ENCODE measurements around the gene MUC20.
"Not testable (repeated sequence)": the region's sequence is repeated elsewhere in the genome, so short reads cannot be mapped to it uniquely, and the experiment has no call there.

The MUC20 gene

DNA sequence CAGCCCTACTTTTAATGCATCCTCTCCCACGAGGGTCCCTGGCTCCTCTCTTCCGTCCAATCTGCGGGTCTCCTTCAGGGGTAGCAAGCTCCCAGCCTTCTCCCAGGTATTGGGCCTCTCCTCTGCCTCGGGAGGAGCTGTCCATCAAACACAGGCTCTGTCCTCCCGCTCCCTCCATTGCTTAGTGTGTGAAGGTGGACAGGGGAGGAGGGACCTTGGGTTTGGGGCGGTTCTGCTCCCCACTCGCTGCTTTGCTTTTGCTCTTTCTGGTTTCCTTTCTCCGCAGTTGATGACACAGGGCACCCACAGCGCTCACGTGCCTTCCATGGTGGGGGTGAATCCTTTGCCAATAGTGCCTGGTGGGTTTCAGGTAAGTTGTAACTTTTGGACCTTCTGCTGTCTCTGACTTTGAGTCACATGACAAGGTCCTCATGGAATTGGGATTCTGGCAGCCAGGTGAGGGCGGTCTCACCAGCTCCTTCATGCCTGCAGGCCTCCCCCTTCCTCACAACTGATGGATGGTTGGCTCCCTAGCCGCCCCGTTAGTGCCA, 18.9 kb downstream of the MUC20 start:
- Histone ChIP-seq H3K4me3 (ENCODE audit: low read length) (no peak overlapping the region), H3K4me1 (ENCODE audit: control insufficient read depth, insufficient read depth, low read length) (no peaks in the 10 kb centered on the region), H3K27me3 (ENCODE audit: control insufficient read depth, insufficient read depth, low read length) (peaks cover 39% of the 10 kb centered on the region), H3K9ac (ENCODE audit: low read depth, low read length) (no peak overlapping the region), H3K4me2 (ENCODE audit: low read length) (no peak overlapping the region), H3K36me3 (ENCODE audit: insufficient read depth, low read length) (no peaks in the 10 kb centered on the region), H3K9me3 (replicated peaks; ENCODE audit: low read length) (no peaks in the 10 kb centered on the region)

DNA sequence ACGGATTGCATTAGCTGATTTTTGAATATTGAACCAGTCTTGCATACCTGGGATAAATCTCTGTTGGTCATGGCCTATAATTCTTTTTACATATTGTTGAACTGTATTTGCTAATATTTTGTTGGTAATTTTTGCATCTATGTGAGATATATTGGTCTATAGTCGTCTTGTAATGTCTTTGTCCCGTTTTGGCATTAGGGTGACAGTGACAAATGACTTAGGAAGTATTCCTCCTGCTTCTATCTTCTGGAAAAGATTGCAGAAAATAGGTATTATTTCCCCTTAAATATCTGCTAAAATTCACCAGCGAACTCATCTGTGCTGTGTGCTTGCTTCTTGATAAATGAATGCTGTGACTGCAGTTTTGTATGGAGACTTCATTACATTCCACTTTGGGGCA, 23.7 kb downstream of the MUC20 start:
- Histone ChIP-seq H3K9me3 (replicated peaks; ENCODE audit: low read length) (no peaks in the 10 kb centered on the region), H3K36me3 (ENCODE audit: insufficient read depth, low read length) (no peaks in the 10 kb centered on the region), H3K4me1 (ENCODE audit: control insufficient read depth, insufficient read depth, low read length) (no peaks in the 10 kb centered on the region), H3K4me2 (ENCODE audit: low read length) (no peak overlapping the region), H3K27me3 (ENCODE audit: control insufficient read depth, insufficient read depth, low read length) (peaks cover 39% of the 10 kb centered on the region), H3K9ac (ENCODE audit: low read depth, low read length) (no peak overlapping the region), H3K4me3 (ENCODE audit: low read length) (no peak overlapping the region)

DNA sequence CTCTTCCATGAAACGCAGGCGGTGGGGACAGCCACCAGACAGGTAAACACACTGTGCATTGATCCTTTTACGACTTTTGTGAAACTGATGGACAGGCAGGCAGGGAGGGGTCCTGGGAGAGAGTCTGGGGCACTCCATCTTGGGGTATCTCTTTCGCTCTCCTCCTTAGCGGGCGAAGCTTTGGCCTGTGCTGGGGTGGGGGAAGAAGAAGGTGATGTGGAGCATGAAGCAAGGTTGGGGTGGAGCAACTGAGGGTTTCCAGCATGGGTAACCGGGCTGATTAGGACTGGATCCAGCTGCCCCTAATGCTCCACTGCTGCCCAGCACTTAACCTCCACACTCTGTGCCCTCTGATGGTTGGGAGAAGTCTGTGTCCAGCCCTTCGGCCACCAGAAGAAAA, 25.6 kb downstream of the MUC20 start:
- Histone ChIP-seq H3K36me3 (ENCODE audit: insufficient read depth, low read length) (no peaks in the 10 kb centered on the region), H3K4me1 (ENCODE audit: control insufficient read depth, insufficient read depth, low read length) (no peaks in the 10 kb centered on the region), H3K4me2 (ENCODE audit: low read length) (no peak overlapping the region), H3K9ac (ENCODE audit: low read depth, low read length) (no peak overlapping the region), H3K9me3 (replicated peaks; ENCODE audit: low read length) (no peaks in the 10 kb centered on the region), H3K4me3 (ENCODE audit: low read length) (no peak overlapping the region), H3K27me3 (ENCODE audit: control insufficient read depth, insufficient read depth, low read length) (peaks cover 34% of the 10 kb centered on the region)

DNA sequence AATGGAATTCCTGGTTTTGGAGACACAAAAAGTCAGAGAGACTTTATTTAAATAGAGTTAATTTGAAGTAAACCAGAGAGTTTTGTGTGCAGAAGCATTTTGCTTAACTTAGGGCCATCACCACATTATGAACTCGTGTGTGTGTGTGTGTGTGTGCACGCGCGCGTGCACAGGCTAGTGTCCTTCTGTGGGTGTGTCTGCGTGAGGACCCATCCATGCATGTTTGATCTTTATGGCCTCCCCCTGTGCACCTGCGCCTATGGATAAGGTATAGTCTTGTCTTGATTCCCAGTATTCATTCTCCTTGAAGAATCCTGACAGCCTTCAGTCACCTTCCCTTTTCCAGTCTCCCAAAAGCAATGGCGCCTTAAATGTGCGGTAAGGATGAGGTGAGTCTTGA, 26.0 kb downstream of the MUC20 start:
- H3K4me2 ChIP-seq (ENCODE audit: low read length), result no peak overlapping the region
- no peaks in the 10 kb centered on the region for H3K4me1 ChIP-seq (ENCODE audit: control insufficient read depth, insufficient read depth, low read length)
- H3K4me3 ChIP-seq (ENCODE audit: low read length), result no peak overlapping the region
- H3K36me3 ChIP-seq (ENCODE audit: insufficient read depth, low read length), result no peaks in the 10 kb centered on the region
- peaks cover 30% of the 10 kb centered on the region for H3K27me3 ChIP-seq (ENCODE audit: control insufficient read depth, insufficient read depth, low read length)
- H3K9ac ChIP-seq (ENCODE audit: low read depth, low read length), result no peak overlapping the region
- no peaks in the 10 kb centered on the region for H3K9me3 ChIP-seq (replicated peaks; ENCODE audit: low read length)

DNA sequence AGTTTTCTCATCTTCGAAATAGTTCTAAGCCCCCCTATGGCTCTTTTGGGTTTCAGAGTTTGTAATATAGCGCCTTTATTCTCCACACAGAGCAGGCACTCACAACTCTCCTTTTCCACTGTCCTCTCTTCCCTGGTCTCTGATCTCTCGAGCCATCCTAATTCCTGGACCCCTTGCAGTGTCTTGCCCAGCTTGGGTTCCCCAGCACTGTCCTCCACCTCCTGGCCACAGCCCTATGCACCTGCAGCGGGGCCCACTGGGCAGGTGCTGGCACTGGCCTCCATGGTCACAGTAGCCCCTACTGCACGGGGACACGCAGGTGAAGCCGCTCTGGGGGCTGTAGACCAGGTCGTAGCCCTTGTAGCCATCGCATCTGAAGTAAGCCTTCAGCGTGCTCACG, 27.9 kb downstream of the MUC20 start:
- Histone ChIP-seq H3K9ac (ENCODE audit: low read depth, low read length) (no peak overlapping the region), H3K4me1 (ENCODE audit: control insufficient read depth, insufficient read depth, low read length) (no peaks in the 10 kb centered on the region), H3K4me2 (ENCODE audit: low read length) (no peak overlapping the region), H3K36me3 (ENCODE audit: insufficient read depth, low read length) (no peaks in the 10 kb centered on the region), H3K9me3 (replicated peaks; ENCODE audit: low read length) (no peaks in the 10 kb centered on the region), H3K27me3 (ENCODE audit: control insufficient read depth, insufficient read depth, low read length) (peaks cover 25% of the 10 kb centered on the region), H3K4me3 (ENCODE audit: low read length) (no peak overlapping the region)

DNA sequence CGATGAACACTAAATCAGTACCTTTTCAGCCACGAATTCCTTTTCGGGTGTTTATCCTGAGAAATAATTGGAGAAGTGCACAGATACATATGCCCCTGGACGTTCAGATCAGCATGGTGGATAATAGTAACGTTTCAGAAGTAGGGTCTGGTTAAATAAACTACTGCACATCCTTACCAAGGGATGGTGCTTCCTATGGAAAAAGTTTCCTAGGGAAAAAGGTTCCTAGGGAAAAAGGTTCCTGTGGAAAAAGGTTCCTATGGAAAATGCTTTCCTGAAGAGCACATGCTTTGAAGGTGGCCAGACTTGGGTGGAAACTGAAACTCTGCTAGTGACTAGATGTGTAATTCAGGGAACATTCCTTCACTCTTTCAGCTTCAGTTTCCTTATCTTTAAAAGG, 28.3 kb downstream of the MUC20 start:
- H3K4me1 ChIP-seq (ENCODE audit: control insufficient read depth, insufficient read depth, low read length); H3K9me3 ChIP-seq (replicated peaks; ENCODE audit: low read length); H3K4me2 ChIP-seq (ENCODE audit: low read length); H3K4me3 ChIP-seq (ENCODE audit: low read length); H3K9ac ChIP-seq (ENCODE audit: low read depth, low read length); H3K36me3 ChIP-seq (ENCODE audit: insufficient read depth, low read length): not testable (repeated sequence)
- H3K27me3 ChIP-seq (ENCODE audit: control insufficient read depth, insufficient read depth, low read length), result peaks cover 25% of the 10 kb centered on the region

DNA sequence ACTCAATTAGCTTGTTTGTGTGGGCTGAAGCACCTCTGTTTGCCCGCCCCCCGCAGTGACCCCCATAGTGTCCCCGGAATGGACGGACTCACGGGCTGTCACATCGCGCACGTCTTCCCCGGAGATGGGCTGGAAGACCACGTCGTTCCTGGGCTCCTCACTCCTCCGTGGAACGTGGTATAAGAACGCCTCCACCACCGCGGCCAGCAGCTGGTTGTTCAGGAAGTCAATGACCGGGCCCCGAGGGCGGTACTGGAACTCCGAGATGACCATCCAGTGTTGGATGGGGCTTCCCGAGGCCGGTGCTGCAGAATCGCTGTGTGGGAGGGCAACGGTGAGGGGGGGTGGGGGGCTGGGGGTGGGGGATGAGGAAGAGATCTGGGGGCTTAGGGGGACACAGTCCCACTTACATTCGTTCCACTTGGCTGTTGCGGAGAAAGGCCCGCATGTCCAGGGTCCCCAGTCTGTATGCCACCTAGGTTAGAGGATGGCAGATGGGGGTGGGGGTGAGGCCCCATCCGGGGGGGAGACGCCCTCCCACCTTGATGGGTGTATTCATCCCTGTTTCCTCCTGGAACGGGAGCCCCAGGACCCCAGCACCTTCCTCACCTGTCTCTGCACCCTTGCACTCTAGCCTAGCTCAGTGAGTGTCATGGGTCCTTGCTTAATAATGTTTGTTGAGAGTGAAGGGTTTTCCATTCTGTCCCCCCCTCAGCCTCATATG, 30.2 kb downstream of the MUC20 start:
- no peaks in the 10 kb centered on the region for H3K36me3 ChIP-seq (ENCODE audit: insufficient read depth, low read length)
- H3K9ac ChIP-seq (ENCODE audit: low read depth, low read length), result no peak overlapping the region
- peaks cover 22% of the 10 kb centered on the region for H3K27me3 ChIP-seq (ENCODE audit: control insufficient read depth, insufficient read depth, low read length)
- no peaks in the 10 kb centered on the region for H3K9me3 ChIP-seq (replicated peaks; ENCODE audit: low read length)
- H3K4me2 ChIP-seq (ENCODE audit: low read length), result no peak overlapping the region
- H3K4me3 ChIP-seq (ENCODE audit: low read length), result no peak overlapping the region
- H3K4me1 ChIP-seq (ENCODE audit: control insufficient read depth, insufficient read depth, low read length), result no peaks in the 10 kb centered on the region

DNA sequence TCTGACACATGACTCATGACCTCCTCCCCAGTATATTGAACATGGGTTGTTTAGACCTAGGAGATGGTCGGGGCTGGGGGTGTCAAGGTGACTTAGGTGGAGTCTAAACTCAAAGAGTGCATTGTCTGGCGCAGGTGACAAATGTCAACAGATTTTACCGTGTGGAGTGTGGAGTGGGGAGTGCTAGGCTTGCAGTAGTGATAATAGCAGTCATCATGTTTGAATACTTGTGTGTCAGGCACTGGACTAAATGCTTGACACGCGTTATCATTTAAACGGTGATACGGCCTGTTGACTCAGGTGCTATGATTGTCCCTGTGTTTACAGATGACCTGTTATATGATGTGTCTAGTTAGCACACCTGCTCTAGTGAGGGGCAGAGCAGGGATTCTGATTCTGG, 30.8 kb downstream of the MUC20 start:
- Histone ChIP-seq H3K4me2 (ENCODE audit: low read length) (no peak overlapping the region), H3K9ac (ENCODE audit: low read depth, low read length) (no peak overlapping the region), H3K4me1 (ENCODE audit: control insufficient read depth, insufficient read depth, low read length) (no peaks in the 10 kb centered on the region), H3K4me3 (ENCODE audit: low read length) (no peak overlapping the region), H3K36me3 (ENCODE audit: insufficient read depth, low read length) (no peaks in the 10 kb centered on the region), H3K27me3 (ENCODE audit: control insufficient read depth, insufficient read depth, low read length) (peaks cover 23% of the 10 kb centered on the region), H3K9me3 (replicated peaks; ENCODE audit: low read length) (no peaks in the 10 kb centered on the region)

DNA sequence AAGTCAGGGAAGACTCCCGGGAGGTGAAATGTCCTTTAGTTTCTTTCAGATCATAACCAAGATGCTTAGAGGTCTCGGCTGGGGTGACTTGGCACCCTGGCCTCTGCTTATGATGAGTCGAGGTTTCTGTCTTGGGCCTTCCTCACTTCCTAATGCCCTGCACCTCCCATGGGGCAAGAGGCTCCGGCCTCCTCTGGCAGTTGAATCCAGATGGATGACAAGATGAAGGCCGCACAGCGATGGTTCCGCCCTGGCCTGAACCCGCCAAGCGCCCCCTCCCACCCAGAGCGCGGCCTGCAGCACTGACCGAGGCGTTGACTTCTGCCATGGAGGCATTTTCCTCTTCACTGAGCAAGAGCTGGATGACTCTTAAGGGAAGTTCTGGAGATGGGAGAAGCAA, 31.3 kb downstream of the MUC20 start:
- no peaks in the 10 kb centered on the region for H3K4me1 ChIP-seq (ENCODE audit: control insufficient read depth, insufficient read depth, low read length)

DNA sequence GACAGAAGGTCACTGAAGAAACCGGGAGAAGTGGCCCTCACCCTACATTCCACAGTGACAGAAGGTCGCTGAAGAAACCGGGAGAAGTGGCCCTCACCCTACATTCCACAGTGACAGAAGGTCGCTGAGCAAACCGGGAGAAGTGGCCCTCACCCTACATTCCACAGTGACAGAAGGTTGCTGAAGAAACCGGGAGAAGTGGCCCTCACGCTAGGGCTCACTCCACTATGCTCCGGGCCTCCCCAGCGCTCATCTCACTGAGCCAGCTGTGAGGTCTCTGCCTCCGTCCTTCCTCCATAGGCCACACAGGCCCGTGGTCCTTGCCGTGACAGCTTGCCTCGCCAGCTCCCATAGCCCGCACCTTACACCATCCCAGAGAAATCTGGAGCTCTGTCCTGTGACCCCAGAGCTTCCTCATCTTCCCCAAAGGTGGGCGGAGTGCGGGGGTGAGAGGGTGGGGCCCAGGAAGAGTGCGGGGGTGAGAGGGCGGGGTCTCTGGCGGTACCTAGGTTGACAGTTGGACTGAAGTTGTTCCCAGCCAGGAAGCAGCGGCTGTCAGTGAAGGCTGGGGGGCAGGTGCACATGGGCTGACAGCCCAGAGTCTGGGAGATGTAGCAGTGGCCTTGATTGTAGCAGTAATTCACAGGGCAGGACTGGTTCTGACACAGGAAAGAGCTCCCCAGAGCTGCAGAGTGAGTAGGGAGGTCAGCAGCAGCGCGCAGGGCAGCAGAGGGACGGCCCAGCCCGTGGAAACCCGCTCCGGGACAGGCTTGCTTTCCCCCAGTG, 32.0 kb downstream of the MUC20 start:
- Histone ChIP-seq H3K27me3 (ENCODE audit: control insufficient read depth, insufficient read depth, low read length) (peaks cover 30% of the 10 kb centered on the region), H3K36me3 (ENCODE audit: insufficient read depth, low read length) (no peaks in the 10 kb centered on the region), H3K4me1 (ENCODE audit: control insufficient read depth, insufficient read depth, low read length) (no peaks in the 10 kb centered on the region), H3K9ac (ENCODE audit: low read depth, low read length) (no peak overlapping the region), H3K9me3 (replicated peaks; ENCODE audit: low read length) (no peaks in the 10 kb centered on the region), H3K4me2 (ENCODE audit: low read length) (no peak overlapping the region), H3K4me3 (ENCODE audit: low read length) (no peak overlapping the region)

More for the DNA sequence above, 31.3 kb downstream of the MUC20 start:
- H3K27me3 ChIP-seq (ENCODE audit: control insufficient read depth, insufficient read depth, low read length), result peaks cover 23% of the 10 kb centered on the region
- no peak overlapping the region for H3K4me3 ChIP-seq (ENCODE audit: low read length)
- H3K36me3 ChIP-seq (ENCODE audit: insufficient read depth, low read length), result no peaks in the 10 kb centered on the region
- H3K9me3 ChIP-seq (replicated peaks; ENCODE audit: low read length), result no peaks in the 10 kb centered on the region
- H3K4me2 ChIP-seq (ENCODE audit: low read length), result no peak overlapping the region
- H3K9ac ChIP-seq (ENCODE audit: low read depth, low read length), result no peak overlapping the region

DNA sequence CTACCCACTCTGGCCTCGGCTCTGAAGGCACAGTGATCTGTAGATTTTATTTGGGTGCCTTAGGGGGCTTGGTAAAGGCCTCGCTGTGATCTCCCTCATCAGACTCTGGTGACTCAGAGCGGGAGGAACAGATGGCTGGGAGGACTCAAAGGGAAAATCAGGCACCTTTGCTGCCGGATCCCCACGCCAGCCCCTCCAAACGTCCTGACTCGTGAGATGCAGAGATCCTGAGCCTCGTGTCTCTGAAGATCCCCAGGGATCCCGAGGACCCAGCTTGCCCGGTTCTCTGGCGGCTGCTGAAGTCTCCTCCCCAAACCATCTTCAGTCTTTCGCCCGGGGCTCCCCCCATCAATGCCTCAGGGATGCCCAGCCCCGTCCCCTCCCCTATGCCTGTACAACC, 32.8 kb downstream of the MUC20 start:
- Histone ChIP-seq H3K4me1 (ENCODE audit: control insufficient read depth, insufficient read depth, low read length) (no peaks in the 10 kb centered on the region), H3K9me3 (replicated peaks; ENCODE audit: low read length) (no peaks in the 10 kb centered on the region), H3K27me3 (ENCODE audit: control insufficient read depth, insufficient read depth, low read length) (peaks cover 35% of the 10 kb centered on the region), H3K4me2 (ENCODE audit: low read length) (no peak overlapping the region), H3K9ac (ENCODE audit: low read depth, low read length) (no peak overlapping the region), H3K4me3 (ENCODE audit: low read length) (no peak overlapping the region), H3K36me3 (ENCODE audit: insufficient read depth, low read length) (no peaks in the 10 kb centered on the region)
